ENCODE measurements around the gene ADAM33.

The ADAM33 gene

DNA sequence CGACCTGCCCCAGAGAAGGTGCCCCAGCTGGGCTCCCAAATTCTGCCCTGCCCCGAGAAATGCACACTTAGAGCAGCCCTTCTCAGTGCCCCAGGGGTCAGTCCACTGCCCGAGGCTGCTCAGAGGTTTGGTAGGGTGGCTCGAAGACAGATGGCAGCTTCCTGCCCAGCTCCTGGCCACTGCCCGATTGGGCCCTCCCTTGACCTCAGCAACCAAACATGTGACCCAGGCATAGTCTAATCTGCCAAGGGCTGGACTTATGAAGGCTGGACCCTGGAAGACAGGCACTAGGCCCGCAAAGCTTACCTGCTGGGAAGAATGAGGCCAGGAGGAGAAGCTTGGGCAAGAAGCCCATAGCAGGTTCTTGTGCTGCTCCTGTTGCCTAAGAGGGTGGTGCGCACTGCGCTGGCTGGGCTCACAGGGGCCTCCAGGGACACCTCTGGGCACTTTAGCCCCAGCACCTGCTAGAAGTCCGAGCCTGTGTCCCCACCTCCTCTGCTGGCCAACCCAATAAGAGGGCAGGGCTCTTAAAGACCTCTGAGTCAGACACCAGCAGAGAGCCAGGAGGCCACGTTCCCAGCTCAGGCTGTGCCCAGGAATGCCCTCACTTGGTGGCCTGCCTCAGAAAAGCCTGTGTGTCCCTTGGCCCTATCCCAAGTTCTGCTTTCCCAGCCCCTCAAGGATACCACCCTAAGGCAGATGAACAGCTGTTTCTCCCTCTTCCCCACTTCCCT, 25.1 kb upstream of the ADAM33 start:
- DNase-seq (ENCODE audit: low read depth), result no peak

- DNase-seq (ENCODE audit: low read depth), result no peak
These were observed 24.3 kb upstream of the ADAM33 start for GRCh38 chr20:3705970-3706739.

- no peak for DNase-seq (ENCODE audit: low read depth)
These were observed 23.7 kb upstream of the ADAM33 start for GRCh38 chr20:3705491-3705969.

DNA sequence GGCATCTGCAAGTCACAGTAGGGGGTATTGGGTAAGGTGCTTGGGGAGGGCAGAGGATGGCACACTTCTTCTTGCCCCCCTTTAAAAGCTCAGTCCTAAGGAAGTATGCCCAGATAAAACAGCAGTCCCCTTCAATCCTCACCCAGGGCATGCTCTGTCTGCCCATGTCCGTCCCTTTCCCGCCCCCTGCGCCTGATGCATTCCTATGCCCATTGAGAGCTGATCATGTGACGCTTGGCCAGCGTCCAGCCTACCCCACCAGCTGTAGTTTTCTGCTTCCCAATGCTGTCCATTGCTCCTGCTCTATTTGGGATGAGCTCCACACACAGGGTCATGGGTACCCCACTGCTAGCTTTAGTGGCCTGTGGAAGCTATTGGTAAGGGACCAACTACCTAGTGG, 22.3 kb upstream of the ADAM33 start:
- DNase-seq (ENCODE audit: low read depth), result no peak

DNA sequence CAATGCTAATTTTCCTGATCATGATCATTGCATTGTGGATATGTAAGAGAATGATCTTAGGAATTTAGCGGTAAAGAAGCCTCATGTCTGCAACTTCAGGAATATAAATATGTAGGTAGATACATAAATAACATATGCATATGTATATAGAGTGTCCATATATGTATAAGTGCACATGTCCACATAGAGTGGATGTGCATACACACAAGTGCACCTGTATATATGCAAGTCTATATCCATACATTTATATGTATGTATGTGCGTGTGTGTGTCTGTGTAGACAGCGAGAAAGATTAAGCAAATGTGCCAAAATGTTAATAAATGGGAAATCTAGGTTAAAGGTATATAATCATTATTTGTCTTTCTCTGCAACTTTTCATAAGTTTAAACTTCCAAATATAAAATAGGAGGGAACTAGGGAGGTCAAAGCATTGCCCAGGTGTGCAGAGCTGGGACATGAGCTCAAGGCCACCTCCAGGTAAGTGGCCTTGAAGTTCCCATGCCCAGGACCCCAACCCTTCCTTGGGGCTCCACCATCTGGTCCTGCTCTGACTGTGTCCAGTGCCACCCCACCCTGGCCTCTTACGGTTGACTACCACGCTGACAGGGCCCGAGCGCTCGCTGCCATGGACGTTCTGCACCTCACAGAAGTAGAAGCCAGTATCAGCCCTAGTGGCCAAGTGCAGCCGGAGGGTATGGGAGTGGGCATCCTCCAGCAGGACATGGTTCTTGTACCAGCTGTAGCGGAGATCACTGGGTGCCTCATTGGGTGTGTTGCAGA, 21.0 kb upstream of the ADAM33 start:
- no peak for DNase-seq (ENCODE audit: low read depth)

- no peak for DNase-seq (ENCODE audit: low read depth)
These were observed 19.5 kb upstream of the ADAM33 start for GRCh38 chr20:3701061-3701998.

DNA sequence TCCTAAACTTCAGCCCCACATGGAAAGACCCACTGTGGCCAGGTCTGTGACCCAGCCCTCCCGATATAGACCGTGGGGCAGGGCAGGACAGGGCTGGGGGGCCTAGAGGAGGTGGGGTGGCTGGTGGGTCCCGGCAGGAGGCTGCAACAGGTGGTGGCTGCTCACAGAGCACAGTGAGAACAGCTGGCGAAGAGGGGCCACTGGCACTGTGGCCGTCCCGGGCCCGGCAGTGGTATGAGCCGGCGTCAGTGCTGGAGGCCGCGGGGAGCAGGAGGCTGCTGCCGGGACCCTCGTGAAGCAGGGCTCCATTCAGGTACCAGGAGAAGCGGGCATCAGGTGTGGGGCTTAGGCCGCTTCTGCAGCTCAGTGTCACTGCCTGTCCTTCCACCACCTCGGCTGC, 17.2 kb upstream of the ADAM33 start:
- no peak for DNase-seq (ENCODE audit: low read depth)

- DNase-seq (ENCODE audit: low read depth), result no peak
These were observed 16.8 kb upstream of the ADAM33 start for GRCh38 chr20:3698591-3699001.

DNA sequence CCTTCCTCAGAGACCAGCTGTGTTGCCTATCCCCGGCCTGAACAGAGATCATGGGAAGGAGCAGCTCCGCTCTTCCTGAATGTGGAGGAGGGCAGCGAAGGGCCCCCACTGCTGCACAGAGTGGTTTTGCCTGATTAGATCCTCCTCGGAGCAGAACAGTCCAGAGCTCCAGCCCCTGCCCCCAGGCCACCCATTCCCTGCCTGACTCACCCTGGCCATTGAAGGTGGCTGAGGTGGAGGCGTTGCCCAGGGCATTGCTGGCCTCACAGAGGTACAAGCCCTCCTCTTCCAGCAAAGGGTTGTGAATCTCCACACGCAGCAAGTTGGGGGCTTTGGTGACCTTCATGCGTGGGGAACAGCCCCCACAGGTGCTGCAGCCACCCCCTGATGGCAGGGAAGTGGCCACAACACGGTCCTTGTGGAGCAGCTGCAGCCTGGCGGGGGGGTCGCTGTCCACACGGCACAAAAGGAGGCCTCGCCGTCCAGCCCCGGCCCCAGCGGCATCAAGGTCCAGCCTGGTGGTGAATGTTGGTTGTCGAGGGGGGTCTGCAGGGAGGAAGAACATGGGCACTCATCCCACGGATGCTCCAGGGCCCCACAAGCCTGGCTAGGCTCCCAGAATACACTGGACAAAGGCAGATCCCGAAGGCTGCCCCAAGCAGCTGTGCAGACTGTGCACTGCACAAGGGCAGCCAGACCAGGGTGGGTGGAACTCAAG, 15.9 kb upstream of the ADAM33 start:
- DNase-seq (ENCODE audit: low read depth), result no peak

- DNase-seq (ENCODE audit: low read depth), result no peak
These were observed 15.2 kb upstream of the ADAM33 start for GRCh38 chr20:3696745-3697587.

DNA sequence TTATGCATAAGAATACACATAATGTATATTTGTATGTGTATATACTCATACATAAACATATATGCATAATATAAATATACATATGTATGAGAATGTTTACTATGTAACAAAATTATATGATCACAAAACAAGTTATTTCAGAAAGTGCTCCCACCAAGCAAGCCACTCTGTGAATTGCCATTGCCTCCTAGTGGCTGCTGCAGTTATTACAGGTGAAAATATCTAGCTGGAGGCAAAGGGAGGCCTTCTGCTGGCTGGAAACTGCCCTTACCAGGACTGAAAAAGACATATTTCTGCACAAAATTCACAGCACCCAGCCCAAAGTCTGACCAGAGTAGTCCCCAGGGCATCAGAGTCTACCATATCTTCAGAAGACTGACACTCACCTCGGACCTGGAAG, 14.4 kb upstream of the ADAM33 start:
- DNase-seq (ENCODE audit: low read depth), result no peak

DNA sequence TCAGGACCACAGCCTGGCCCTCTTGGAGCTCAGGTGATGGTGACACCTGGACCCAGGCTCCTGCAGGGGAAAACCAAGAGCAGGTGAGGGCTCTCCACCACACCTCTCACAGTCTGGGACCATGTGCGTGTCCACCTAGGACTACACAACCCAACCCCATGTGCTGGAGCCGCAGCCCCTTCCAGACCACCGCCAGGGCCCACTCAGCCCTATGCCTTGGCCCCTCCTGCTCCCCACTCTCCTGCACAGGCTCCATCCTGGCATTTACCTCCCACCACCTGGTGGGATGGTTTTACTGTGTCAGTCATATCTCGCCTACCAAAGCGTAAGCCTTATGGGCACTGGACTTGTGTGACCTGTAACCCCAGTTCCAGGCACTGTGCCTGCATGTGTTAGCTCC, 13.1 kb upstream of the ADAM33 start:
- DNase-seq (ENCODE audit: low read depth), result no peak

- DNase-seq (ENCODE audit: low read depth), result no peak
These were observed 11.6 kb upstream of the ADAM33 start for GRCh38 chr20:3693376-3693775.

DNA sequence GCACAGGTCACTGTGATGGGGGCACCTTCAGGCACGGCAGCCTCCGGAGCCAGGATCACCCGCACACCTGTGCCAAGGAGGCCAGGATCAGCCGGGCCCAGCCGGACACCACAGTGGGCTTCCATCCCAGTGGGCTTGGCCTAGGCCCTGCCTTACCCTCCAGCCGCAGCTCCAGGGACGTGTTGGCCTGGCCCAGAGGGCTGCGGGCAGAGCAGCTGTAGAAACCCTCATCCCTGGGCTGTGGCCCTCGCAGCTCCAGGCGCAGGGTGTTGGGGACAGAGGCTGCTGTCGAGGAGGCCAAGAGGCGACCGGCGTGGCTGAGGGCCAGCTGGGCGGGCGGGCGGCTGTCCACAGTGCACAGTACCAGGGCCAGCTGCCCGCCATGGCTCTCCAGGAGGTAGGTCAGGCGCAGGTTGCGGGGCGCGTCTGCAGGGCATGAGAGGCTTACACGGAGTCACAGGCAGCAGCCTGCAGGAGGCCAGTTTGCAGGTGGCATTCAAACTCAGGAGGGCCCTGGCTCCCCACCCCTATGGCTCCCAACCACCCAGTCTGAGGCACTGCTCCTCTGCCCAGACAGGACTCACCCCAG, 11.0 kb upstream of the ADAM33 start:
- no peak for DNase-seq (ENCODE audit: low read depth)

DNA sequence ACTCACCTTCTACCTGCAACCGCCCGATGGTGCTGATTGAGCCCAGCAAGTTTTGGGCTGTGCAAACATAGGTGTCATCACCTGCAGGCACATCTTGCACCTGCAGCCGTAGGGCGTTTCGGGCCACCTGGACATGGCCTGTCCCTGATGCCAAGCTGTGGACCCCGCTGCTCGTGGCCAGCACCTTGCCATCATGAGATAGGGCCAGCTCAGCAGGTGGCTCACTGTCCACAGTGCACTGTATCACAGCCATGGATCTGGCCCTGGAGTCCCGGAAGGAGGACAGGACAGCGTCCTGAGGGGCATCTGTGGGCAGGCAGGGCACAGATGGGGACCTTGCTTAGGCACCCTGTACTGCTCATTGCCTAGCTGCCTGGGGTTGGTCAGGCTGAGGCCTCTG, 10.1 kb upstream of the ADAM33 start:
- no peak for DNase-seq (ENCODE audit: low read depth)

- no peak for DNase-seq (ENCODE audit: low read depth)
These were observed 9.5 kb upstream of the ADAM33 start for GRCh38 chr20:3691306-3691705.

GRCh38 chr20:3690413-3690812, 8.6 kb upstream of the ADAM33 start:
- DNase-seq (ENCODE audit: low read depth), result no peak

- no peak for DNase-seq (ENCODE audit: low read depth)
These were observed 8.2 kb upstream of the ADAM33 start for GRCh38 chr20:3689978-3690377.

GRCh38 chr20:3687655-3688054, 5.8 kb upstream of the ADAM33 start:
- no peak for DNase-seq (ENCODE audit: low read depth)

DNA sequence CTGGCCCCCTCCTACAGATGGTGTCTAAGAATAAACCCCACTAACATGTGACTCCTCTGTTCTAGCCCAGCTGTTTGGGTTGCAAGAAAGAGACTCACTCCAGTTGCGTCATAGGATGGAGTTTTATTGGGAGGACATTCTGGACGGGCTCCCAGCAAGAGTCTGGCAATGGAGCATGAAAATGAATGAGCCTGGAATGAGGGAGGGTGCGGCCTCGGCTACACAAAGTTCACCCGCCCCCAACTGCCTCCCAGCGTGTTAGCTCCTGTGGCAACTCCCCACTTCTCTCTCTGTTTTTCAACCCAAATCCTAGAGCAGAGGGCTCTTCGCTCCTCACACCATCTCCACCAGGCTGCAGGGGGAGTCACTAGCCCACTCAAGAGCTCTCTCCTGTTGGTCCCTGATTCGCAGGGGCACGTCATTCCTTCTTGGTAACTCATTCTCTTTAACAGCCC, 5.1 kb upstream of the ADAM33 start:
- DNase-seq (ENCODE audit: low read depth), result no peak
